Peyer's patch (tissue), 4 donors: Measurements from ENCODE around the gene EFHC1. TPM values are rescaled to one million over a fixed set of nuclear protein-coding genes. Genes with fewer than 3 reads are reported as not detected.

ENCODE experiments used
- DNase-seq, 3 donors: peaks; one replicate each; pipeline ENCODE4 v3.0.0-alpha.2; 2017 to 2019
- H3K27ac ChIP-seq, 4 donors: fragments of 200-600 bp; sonication (generic); one replicate each; pipeline ENCODE4 v1.5.1; 2016 to 2019
- H3K27me3 ChIP-seq, 2 donors: fragments of 200-600 bp; sonication (generic); one replicate each; pipeline ENCODE4 v1.5.1; 2019
- H3K36me3 ChIP-seq, 3 donors: fragments of 200-600 bp; sonication (generic); one replicate each; pipeline ENCODE4 v1.5.1; 2016 to 2019
- H3K4me1 ChIP-seq, 4 donors: fragments of 200-600 bp; sonication (generic); one replicate each; pipeline ENCODE4 v1.5.1; 2016 to 2019
- H3K4me3 ChIP-seq, 4 donors: fragments of 200-600 bp; sonication (generic); 1 replicate in 3 of 4; 2 replicates in 1 of 4; pipeline ENCODE4 v1.5.1; 2016 to 2019; ENCODE audit warnings: mild to moderate bottlenecking in 1 of 4
- H3K9me3 ChIP-seq, 4 donors: fragments of 200-600 bp; sonication (generic); one replicate each; pipeline ENCODE4 v1.5.1; 2016 to 2019; ENCODE audit warnings: mild to moderate bottlenecking in 1 of 4
- CTCF ChIP-seq, 6 experiments: fragments of 450-650 bp in 4 of 6; fragments of 200-600 bp in 2 of 6; sonication (generic) in 1 of 6; IDR thresholded peaks; one replicate each; pipeline ENCODE4 v1.5.1; 2017 to 2019; ENCODE audit warnings: antibody characterized with exemption in 6 of 6, mild to moderate bottlenecking in 3 of 6, moderate library complexity in 1 of 6
- POLR2A ChIP-seq, 2 donors: fragments of 450-650 bp; IDR thresholded peaks; one replicate each; pipeline ENCODE4 v1.5.1; 2017; ENCODE audit warnings: antibody characterized with exemption in 2 of 2, mild to moderate bottlenecking in 2 of 2, moderate library complexity in 2 of 2
- total RNA-seq, 4 donors: library from RNA; depleted of rRNA; stranded (reverse); fragments of >200 nt; gene quantifications; one replicate each; pipeline ENCODE4 v1.1.0, GENCODE V29; 2016

EFHC1 gene
- total RNA-seq, 4 donors from 2014 or later = 20.0 to 40.4 (median 22.7) TPM

DNA sequence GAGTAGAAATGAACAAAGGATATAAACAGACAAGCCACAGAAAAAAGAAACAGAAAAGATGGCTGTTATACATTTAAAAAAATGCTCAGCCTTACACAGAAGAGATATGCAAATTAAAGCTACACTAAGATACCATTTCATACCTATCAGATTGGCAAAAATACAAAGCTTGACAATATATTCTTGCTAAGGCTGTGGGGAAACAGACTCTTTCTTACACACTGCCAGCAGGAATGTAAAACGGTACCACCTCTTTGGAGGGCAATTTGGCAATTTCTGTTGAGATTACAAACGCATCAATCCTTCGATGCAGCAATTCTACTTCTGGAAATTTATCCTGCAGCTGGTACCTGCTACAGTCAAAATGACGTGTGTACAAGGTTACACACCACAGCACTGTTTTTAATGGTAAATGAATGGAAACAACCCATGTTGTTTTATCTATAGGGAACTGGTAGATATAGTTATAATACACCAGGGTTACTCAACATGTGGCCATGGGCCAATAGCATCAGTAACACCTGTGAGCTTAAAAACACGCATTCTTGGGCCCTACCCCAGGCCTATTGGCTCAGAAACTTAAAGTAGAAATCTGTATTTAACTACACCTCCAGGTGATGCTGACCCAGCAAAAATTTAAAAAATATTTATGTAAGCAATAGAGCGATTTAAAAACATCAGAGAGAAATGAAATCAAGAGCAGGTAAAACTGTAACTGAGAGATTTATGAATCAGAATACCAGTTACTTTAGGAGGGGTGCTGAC lies 103.4 kb downstream of the EFHC1 start:
- no peak for TF ChIP-seq CTCF (IDR thresholded peaks at IDR 0.05)
- Histone ChIP-seq H3K27ac (peak overlapping the region in 1 of 4 donors; percentile 20), H3K4me3 (no peak overlapping the region), H3K4me1 (no peaks in the 10 kb centered on the region), H3K36me3 (no peaks in the 10 kb centered on the region), H3K27me3 (no peaks in the 10 kb centered on the region), H3K9me3 (no peaks in the 10 kb centered on the region)
- no peak for DNase-seq

DNA sequence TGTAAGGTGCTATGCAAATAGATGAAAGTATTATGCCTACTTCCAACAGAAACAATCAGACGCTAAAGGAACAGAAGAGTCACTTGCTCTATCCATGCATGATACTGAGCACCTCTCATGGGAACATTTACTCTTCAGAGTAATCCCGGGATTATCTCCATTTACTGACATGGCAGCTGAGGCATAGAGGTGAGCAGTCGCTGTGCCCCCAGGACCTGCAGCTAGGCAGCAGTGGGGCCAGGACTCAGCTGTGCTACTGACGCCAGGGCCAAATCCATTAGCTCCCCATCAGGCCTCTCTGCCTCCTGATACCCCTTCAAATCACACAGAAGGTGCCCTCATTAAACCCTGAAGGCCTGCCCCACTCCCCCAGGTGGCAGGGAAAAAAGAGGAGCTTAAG lies 104.8 kb downstream of the EFHC1 start:
- TF ChIP-seq POLR2A (IDR thresholded peaks at IDR 0.05) = no peak
- TF ChIP-seq CTCF (IDR thresholded peaks at IDR 0.05) = no peak

GRCh38 chr6:52526634-52527033 lies 106.5 kb downstream of the EFHC1 start:
- H3K4me1 ChIP-seq = no peaks in the 10 kb centered on the region
- no peak for DNase-seq
- no peaks in the 10 kb centered on the region for H3K36me3 ChIP-seq
- TF ChIP-seq POLR2A (IDR thresholded peaks at IDR 0.05) = no peak
- TF ChIP-seq CTCF (IDR thresholded peaks at IDR 0.05) = no peak
- H3K4me3 ChIP-seq = no peak overlapping the region
- no peak overlapping the region for H3K27ac ChIP-seq
- no peaks in the 10 kb centered on the region for H3K9me3 ChIP-seq
- no peaks in the 10 kb centered on the region for H3K27me3 ChIP-seq

More for the DNA sequence above, 104.8 kb downstream of the EFHC1 start:
- DNase-seq = peak in 1 of 3 donors; percentile 35
- Histone ChIP-seq H3K27me3 (no peaks in the 10 kb centered on the region), H3K9me3 (no peaks in the 10 kb centered on the region), H3K36me3 (no peaks in the 10 kb centered on the region), H3K27ac (no peak overlapping the region), H3K4me3 (no peak overlapping the region), H3K4me1 (no peaks in the 10 kb centered on the region)

- H3K27me3 ChIP-seq = no peaks in the 10 kb centered on the region
- DNase-seq = peak in 1 of 3 donors; percentile 15
- TF ChIP-seq POLR2A (IDR thresholded peaks at IDR 0.05) (no peak), CTCF (IDR thresholded peaks at IDR 0.05) (no peak)
Measured at GRCh38 chr6:52527436-52527835, 107.3 kb downstream of the EFHC1 start.

GRCh38 chr6:52529311-52529710 lies 109.2 kb downstream of the EFHC1 start:
- H3K4me1 ChIP-seq = no peaks in the 10 kb centered on the region
- H3K9me3 ChIP-seq = no peaks in the 10 kb centered on the region
- H3K27me3 ChIP-seq = no peaks in the 10 kb centered on the region
- H3K36me3 ChIP-seq = peaks cover 0 to 11% (median 0%) of the 10 kb centered on the region in 3 donors
- TF ChIP-seq CTCF (IDR thresholded peaks at IDR 0.05) (no peak), POLR2A (IDR thresholded peaks at IDR 0.05) (no peak)
- no peak overlapping the region for H3K4me3 ChIP-seq
- H3K27ac ChIP-seq = peak overlapping the region in 1 of 4 donors; percentile 25
- DNase-seq = no peak

More at GRCh38 chr6:52527436-52527835, 107.3 kb downstream of the EFHC1 start:
- Histone ChIP-seq H3K36me3 (no peaks in the 10 kb centered on the region), H3K27ac (no peak overlapping the region), H3K9me3 (no peaks in the 10 kb centered on the region), H3K4me3 (no peak overlapping the region), H3K4me1 (no peaks in the 10 kb centered on the region)
